Neural cell (in vitro differentiated cells): ENCODE results near the gene DIPK1C. TPM values are rescaled to one million over a fixed set of nuclear protein-coding genes. Genes with fewer than 3 reads are reported as not detected.

ENCODE experiments used
- H2AFZ ChIP-seq: fragments of 200-600, 300-800 bp; sonication (generic), shearing (Covaris generic); 2 replicates; pipeline ENCODE4 v1.6.0; 2014; ENCODE audit warnings: low read depth, mild to moderate bottlenecking, antibody characterized with exemption, low read length, moderate library complexity
- H3F3A ChIP-seq: fragments of 200-600 bp; shearing (Covaris generic); 2 replicates; pipeline ENCODE4 v1.6.1; 2016; ENCODE audit warnings: mild to moderate bottlenecking, moderate library complexity, mixed read lengths, antibody characterized with exemption, low read length; ENCODE audit not compliant: insufficient read depth, poor library complexity, severe bottlenecking
- H3K27ac ChIP-seq: fragments of 200-600, 300-800 bp; sonication (generic), shearing (Covaris generic); 2 replicates; pipeline ENCODE4 v1.5.1; 2014; ENCODE audit warnings: mild to moderate bottlenecking, low read length, moderate library complexity
- H3K27me3 ChIP-seq: fragments of 300-800, 200-600 bp; sonication (generic), shearing (Covaris generic); 2 replicates; pipeline ENCODE4 v1.6.0; 2014; ENCODE audit warnings: mild to moderate bottlenecking, low read depth, low read length, moderate library complexity; ENCODE audit not compliant: insufficient read depth
- H3K36me3 ChIP-seq: fragments of 300-800, 200-600 bp; sonication (generic), shearing (Covaris generic); 2 replicates; pipeline ENCODE4 v1.5.1; 2014; ENCODE audit warnings: mild to moderate bottlenecking, antibody characterized with exemption, low read length, moderate library complexity; ENCODE audit not compliant: insufficient read depth
- H3K4me2 ChIP-seq: fragments of 300-800, 200-600 bp; sonication (generic), shearing (Covaris generic); 2 replicates; pipeline ENCODE4 v1.6.0; 2014; ENCODE audit warnings: mild to moderate bottlenecking, low read length
- H3K4me3 ChIP-seq: fragments of 300-800, 200-600 bp; sonication (generic), shearing (Covaris generic); 2 replicates; pipeline ENCODE4 v1.5.1; 2014; ENCODE audit warnings: mild to moderate bottlenecking, low read length, moderate library complexity
- H3K79me2 ChIP-seq: fragments of 200-600 bp; shearing (Covaris generic); replicated peaks from 2 replicates; pipeline ENCODE4 v1.6.0; 2014; ENCODE audit warnings: mild to moderate bottlenecking, low read length, moderate library complexity; ENCODE audit not compliant: insufficient read depth
- H3K9ac ChIP-seq: fragments of 300-800, 200-600 bp; sonication (generic), shearing (Covaris generic); 2 replicates; pipeline ENCODE4 v1.6.1; 2016; ENCODE audit warnings: mild to moderate bottlenecking, low read length, mixed read lengths
- H3K9me2 ChIP-seq: fragments of 200-600 bp; shearing (Covaris generic); 2 replicates; pipeline ENCODE4 v1.6.1; 2016; ENCODE audit warnings: mild to moderate bottlenecking, low read length, mixed read lengths; ENCODE audit not compliant: insufficient read depth
- H3K9me3 ChIP-seq: fragments of 200-600, 300-800 bp; sonication (generic), shearing (Covaris generic); 2 replicates; pipeline ENCODE4 v1.6.1; 2016; ENCODE audit warnings: mild to moderate bottlenecking, mixed run types, low read length, moderate library complexity, mixed read lengths
- H4K20me1 ChIP-seq: fragments of 200-600 bp; shearing (Covaris generic); 2 replicates; pipeline ENCODE4 v1.6.1; 2016; ENCODE audit warnings: mild to moderate bottlenecking, mixed run types; ENCODE audit not compliant: insufficient read depth
- CTCF ChIP-seq: fragments of 450-650 bp; IDR thresholded peaks from 2 replicates; pipeline ENCODE4 v1.5.1; 2014; ENCODE audit warnings: antibody characterized with exemption, mild to moderate bottlenecking, moderate library complexity; ENCODE audit not compliant: poor library complexity, severe bottlenecking
- EP300 ChIP-seq: fragments of 450-650 bp; conservative IDR thresholded peaks from 2 replicates; pipeline ENCODE4 v1.6.1; 2014; ENCODE audit warnings: antibody characterized with exemption, mild to moderate bottlenecking, moderate library complexity; ENCODE audit not compliant: poor library complexity, severe bottlenecking
- EZH2 ChIP-seq: fragments of 200-600, 300-800 bp; shearing (Covaris generic), sonication (generic); IDR thresholded peaks from 2 replicates; pipeline ENCODE4 v1.6.1; 2014; ENCODE audit warnings: antibody characterized with exemption, low read length, borderline replicate concordance, mild to moderate bottlenecking; ENCODE audit not compliant: insufficient read depth, poor library complexity, severe bottlenecking
- MXI1 ChIP-seq: fragments of 450-650 bp; conservative IDR thresholded peaks from 2 replicates; pipeline ENCODE4 v1.6.1; 2014; ENCODE audit warnings: antibody characterized with exemption, mild to moderate bottlenecking; ENCODE audit not compliant: poor library complexity, severe bottlenecking
- POLR2AphosphoS5 ChIP-seq: IDR thresholded peaks from 2 replicates; pipeline ENCODE4 v1.6.1; 2012
- RAD21 ChIP-seq: fragments of 450-650 bp; conservative IDR thresholded peaks from 2 replicates; pipeline ENCODE4 v1.6.1; 2014; ENCODE audit warnings: antibody characterized with exemption, mild to moderate bottlenecking, moderate library complexity
- REST ChIP-seq: IDR thresholded peaks from 2 replicates; pipeline ENCODE4 v1.6.1; 2012; ENCODE audit warnings: borderline replicate concordance
- SMC3 ChIP-seq: fragments of 450-650 bp; conservative IDR thresholded peaks from 2 replicates; pipeline ENCODE4 v1.6.1; 2014; ENCODE audit warnings: antibody characterized with exemption, mild to moderate bottlenecking, moderate library complexity; ENCODE audit not compliant: poor library complexity
- TAF1 ChIP-seq: IDR thresholded peaks from 2 replicates; pipeline ENCODE4 v1.6.1; 2012; ENCODE audit warnings: low read depth
- polyA plus RNA-seq: library from polyadenylated mRNA; depleted of rRNA; stranded (reverse); fragments of >200 nt; gene quantifications from 2 replicates; pipeline ENCODE4 v1.2.3, GENCODE V29; 2014

The DIPK1C gene
- polyA plus RNA-seq, 1 donor from 2014 or later, result not detected

GRCh38 chr18:74389171-74389927, 67.8 kb downstream of the DIPK1C start:
- TF ChIP-seq TAF1 (no peak), SMC3 (no peak), POLR2AphosphoS5 (no peak), MXI1 (no peak), EP300 (no peak), RAD21 (no peak), CTCF (no peak), REST (no peak), EZH2 (no peak)
- no peaks in the 10 kb centered on the region for H3K9me2 ChIP-seq
- no peaks in the 10 kb centered on the region for H3K79me2 ChIP-seq
- H3K4me3 ChIP-seq, result no peak overlapping the region
- H3K9me3 ChIP-seq, result no peaks in the 10 kb centered on the region
- no peak overlapping the region for H3K9ac ChIP-seq
- H3F3A ChIP-seq, result no peaks in the 10 kb centered on the region
- H3K4me2 ChIP-seq, result no peak overlapping the region
- H2AFZ ChIP-seq, result no peak overlapping the region
- no peak overlapping the region for H3K27ac ChIP-seq
- no peaks in the 10 kb centered on the region for H4K20me1 ChIP-seq
- no peaks in the 10 kb centered on the region for H3K27me3 ChIP-seq
- H3K36me3 ChIP-seq, result no peaks in the 10 kb centered on the region

GRCh38 chr18:74388227-74388626, 68.9 kb downstream of the DIPK1C start:
- H3F3A ChIP-seq, result no peaks in the 10 kb centered on the region
- no peaks in the 10 kb centered on the region for H3K9me2 ChIP-seq
- TF ChIP-seq REST (no peak), CTCF (no peak), SMC3 (no peak), POLR2AphosphoS5 (no peak), EP300 (no peak), TAF1 (no peak), RAD21 (no peak), EZH2 (no peak), MXI1 (no peak)
- no peaks in the 10 kb centered on the region for H3K79me2 ChIP-seq
- no peak overlapping the region for H3K4me2 ChIP-seq
- no peaks in the 10 kb centered on the region for H3K9me3 ChIP-seq
- H4K20me1 ChIP-seq, result no peaks in the 10 kb centered on the region
- no peak overlapping the region for H3K9ac ChIP-seq
- no peak overlapping the region for H3K4me3 ChIP-seq
- no peak overlapping the region for H3K27ac ChIP-seq
- H3K27me3 ChIP-seq, result no peaks in the 10 kb centered on the region
- no peaks in the 10 kb centered on the region for H3K36me3 ChIP-seq
- H2AFZ ChIP-seq, result no peak overlapping the region
